GM18861 (cell line): ENCODE measurements around the gene THRB.

Source experiments
- ATAC-seq: cut with Tn5 transposase; IDR thresholded peaks from one replicate; pipeline ENCODE4 v1.9.1; 2021; ENCODE audit not compliant: unreplicated experiment

Gene THRB

GRCh38 chr3:24242012-24242698 lies 252.5 kb downstream of the THRB start:
- no peak for ATAC-seq

- no peak for ATAC-seq
Observed at GRCh38 chr3:24240306-24240705, 254.3 kb downstream of the THRB start.

GRCh38 chr3:24237971-24238706 lies 256.5 kb downstream of the THRB start:
- ATAC-seq: peak; percentile 84

DNA sequence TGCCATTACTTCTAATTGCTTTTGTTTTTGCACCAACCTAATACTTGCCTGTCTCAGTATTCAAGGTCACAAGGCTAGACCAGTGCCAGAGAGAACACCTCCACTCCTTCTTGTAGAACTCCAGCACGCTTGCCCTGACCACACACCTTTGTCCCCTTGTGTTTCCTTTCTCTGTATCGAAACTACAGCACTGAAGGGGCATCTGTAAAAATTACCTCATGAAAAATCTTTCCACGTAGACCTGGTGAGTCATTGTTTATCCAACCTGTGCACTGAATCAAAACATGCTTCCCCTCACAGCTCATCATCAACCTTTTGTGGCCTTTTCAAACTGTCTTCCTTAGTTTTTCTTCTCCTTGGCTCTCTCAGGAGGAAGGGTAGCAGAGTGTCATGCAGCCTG lies 259.5 kb downstream of the THRB start:
- no peak for ATAC-seq

- ATAC-seq: no peak
Observed at GRCh38 chr3:24232784-24233183, 261.9 kb downstream of the THRB start.

DNA sequence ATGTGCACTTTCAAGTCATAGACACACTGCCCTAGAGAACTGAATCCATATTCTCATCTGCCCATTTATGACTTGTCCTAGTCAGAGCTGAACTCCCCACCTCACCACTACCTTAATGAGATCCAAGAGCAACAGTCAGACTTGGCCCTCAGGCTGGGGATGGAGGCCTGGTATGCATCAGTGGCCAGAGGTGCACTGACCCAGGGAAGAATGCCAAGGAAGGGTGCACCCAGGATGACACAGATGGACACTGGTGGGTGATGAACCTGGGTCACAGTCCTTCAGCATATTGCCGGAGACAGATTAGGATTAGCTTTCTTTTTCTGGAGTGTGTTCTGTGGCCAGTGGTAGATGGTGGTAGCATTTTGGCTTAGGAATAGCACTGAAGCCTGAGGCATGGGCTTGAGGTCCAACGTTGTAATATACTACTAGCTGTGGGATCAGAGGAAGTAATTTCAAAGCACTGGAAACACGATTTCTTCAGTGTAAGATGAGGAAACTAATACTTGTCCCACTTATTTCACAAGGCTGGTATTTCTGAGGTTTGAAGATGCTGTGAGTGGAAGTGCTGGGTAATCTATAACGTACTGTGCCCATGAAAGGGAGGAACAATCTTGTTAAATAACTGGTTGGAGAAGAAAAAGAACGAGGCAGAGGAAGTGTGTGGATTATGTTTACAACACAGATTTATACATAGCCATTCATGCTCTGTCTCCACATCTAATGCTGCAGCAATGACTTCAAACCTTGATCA lies 265.0 kb downstream of the THRB start:
- no peak for ATAC-seq

DNA sequence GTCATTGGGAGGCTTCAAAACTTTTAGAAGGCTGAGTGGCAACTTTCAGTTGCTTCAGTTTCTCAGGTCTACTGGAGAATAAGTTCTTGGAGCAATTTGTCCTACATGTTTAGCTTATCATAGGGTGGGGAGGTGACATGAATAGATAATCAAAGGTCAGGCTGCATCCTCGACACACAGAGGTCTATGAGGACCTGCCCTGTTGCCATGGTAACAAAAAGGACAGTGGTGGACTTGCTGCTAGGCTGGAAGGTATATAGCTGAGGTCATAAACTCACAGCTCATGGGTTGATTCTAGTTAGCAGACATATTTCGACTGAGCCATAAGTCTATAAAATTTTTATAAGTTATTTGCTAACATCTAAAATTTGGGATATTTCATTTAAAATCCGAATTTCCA lies 267.0 kb downstream of the THRB start:
- no peak for ATAC-seq

DNA sequence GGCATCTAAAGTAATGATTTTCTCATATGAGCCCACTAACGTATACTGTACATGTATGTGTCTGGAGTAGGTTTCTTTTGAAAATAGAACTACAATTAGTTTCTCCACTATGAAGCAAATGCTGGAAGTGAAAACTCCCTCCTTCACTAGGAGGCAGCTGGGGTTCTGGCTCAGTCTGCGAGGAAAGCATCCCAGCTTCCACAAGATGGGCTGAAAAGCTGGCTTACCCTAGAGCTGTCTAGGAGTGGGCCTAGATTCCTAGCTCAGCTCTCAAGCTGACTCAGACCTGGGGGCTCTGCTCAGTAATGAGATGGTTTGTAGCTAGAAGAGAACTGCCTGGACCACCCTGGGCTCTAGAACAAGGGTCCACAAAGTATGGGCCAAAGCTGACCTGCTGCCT lies 268.3 kb downstream of the THRB start:
- ATAC-seq: no peak

DNA sequence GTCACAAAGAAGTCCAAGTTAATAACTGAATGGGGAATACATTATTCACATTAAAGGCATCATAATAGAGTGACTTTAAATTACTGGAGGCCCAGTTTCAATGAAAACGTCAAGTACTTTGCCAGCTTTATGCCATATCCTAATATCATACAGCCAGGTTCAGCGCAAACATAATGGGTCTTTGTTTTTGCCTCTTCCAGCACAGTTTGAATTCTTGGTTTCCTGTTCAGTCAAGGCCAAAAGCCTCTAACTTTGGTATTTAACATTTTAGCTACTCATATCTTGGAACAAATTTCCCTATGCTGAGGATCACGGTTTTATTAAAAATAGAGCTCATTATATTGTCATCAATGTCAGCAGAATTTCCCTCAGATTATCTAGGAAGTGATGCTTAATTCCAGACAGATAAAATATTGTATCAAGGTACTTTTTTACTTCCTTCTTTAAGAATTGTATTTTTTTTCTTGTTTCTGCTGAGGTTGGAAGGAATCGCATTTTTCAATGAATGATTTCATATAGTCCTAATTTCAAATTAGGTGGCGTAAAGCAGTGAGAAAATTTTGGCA lies 269.2 kb downstream of the THRB start:
- no peak for ATAC-seq

GRCh38 chr3:24224666-24225384 lies 269.8 kb downstream of the THRB start:
- ATAC-seq: no peak

DNA sequence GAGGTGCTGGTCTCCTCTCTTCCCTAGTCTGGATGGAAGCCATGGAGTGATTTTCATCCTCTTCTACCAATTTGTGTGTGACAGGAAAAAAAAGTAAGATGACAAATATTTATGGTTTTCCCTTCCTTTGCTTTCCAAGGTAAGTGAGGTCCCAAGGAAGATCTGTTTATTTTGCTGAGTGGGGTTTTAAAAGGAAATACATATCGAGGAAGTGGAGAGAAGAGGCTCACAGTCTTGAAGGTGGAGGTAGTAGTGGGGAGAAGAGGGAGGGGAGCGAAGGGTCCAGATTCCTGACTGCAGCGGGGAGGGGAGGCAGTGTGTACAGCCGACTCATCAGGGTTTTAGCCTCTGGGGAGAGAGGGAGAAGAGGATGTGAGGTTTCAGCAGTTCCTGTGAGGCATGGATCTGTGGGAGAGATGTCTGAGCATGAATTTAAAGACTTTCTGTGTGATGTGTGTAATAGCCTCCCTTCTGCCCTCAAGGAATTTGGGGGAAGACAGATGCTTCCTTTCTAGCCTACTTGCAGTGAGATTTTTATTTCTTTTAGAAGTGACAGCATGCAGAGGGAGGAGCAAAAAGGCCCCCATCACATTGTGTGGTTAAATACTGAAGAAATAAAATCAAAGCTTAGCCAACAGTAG lies 272.4 kb downstream of the THRB start:
- no peak for ATAC-seq

- no peak for ATAC-seq
Observed at GRCh38 chr3:24220859-24221657, 273.6 kb downstream of the THRB start.

GRCh38 chr3:24215502-24215901 lies 279.1 kb downstream of the THRB start:
- no peak for ATAC-seq

DNA sequence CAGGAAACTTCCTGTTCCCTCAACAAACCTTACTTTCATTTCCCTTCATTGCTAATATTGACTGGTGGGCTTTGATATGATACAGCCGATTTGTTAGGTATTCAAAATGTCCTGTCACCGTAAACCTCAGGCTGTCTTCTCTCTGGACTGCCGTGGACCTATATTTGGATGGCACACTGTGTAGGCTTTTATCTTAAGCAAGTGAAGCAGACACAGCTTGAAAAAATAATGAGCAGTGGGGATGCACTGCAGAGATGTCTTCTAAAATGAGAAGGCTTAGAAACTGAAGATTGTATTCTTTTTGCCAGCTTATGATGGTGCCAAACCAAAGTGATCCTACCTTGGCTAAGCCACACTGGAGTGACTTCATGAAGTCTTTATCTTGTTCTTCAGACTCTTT lies 283.3 kb downstream of the THRB start:
- no peak for ATAC-seq

DNA sequence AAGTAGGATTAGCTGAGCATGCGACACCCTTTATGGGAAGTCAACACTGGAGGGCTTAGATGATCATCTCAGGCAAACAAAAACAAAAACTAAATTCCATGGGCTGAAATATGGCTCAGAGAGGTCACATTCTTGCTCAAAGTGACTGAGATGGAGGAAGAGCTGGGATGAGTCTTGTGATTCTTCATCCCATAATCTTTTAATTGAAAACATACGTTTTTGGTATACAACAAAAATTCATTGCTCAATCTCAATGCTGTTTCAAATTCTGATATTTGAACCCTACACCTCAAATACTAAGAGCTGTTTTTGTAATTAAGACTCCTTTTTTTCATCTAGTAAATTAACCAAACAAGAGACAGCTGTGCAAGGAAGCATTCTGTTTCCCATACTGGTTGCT lies 292.6 kb downstream of the THRB start:
- ATAC-seq: no peak

DNA sequence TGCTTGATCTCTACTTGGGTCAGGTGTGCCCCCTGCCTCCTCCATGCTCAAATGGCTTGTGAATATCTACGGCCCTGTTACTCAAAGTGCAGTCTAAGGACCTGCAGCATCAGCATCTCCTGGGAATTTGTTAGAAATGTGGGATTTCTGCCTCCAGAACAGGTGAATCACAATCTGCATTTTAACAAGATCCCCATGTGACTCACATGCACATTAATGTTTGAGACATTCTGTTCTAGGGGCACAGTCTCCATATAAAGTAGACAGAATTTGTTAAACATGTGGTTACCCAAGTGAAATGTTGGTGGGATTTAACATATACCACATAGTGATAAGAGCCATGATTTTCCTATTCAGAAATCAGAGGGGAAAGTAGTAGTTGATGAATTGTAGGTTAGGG lies 293.3 kb downstream of the THRB start:
- no peak for ATAC-seq

- no peak for ATAC-seq
Observed at GRCh38 chr3:24199775-24200247, 294.8 kb downstream of the THRB start.

- no peak for ATAC-seq
Observed at GRCh38 chr3:24199300-24199699, 295.4 kb downstream of the THRB start.

- ATAC-seq: no peak
Observed at GRCh38 chr3:24198728-24199127, 295.9 kb downstream of the THRB start.

DNA sequence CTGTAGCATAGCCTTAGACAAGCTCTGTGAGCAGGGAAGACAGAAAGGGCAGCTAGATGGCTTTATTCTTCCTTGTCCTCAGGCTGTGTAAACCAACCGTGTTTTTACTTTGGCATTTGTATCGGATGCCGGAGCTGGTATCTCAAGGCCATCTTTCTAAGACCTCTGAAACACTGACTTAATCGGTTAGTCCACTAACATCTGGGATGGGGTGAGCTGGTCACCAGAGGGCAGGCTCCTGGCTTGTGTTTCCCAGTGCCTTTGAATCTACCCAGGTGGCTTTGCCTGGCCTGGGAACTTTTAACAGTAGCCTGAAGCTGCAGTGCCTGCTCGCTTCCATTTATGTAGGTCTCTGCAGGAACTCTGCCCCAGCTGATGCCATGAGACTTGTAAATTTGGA lies 296.8 kb downstream of the THRB start:
- ATAC-seq: no peak
